DMS153 treated with DMSO at 0.1 percent for 48 hours (cell line): Measurements from ENCODE around the gene MEIOB.
"Not testable (repeated sequence)": the region's sequence is repeated elsewhere in the genome, so short reads cannot be mapped to it uniquely, and the experiment has no call there.

ENCODE experiments used
- DNase-seq: peaks from one replicate; lab custom pipeline; 2025; ENCODE audit not compliant: unreplicated experiment; lab: John Stamatoyannopoulos, UW

The MEIOB gene

DNA sequence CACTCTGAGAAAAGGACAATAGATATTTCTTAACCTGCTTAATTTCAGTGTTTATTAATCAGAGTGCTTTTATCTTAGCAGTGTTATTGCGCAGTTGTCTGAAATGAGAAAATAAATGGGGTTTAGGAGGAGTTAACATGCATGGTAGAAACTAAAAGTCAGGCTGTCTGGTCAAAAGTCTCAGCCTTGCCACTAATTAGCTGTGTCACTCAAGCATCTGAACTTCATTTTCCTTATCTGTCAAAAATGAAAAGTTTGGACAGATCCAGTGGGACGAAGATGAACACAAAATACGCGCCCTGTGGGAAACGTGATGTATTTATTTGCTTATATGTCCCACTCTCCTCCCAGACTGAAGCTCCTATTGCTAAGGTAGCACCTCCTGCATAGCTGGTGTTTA is 6.3 kb upstream of the MEIOB start:
- DNase-seq = no peak

DNA sequence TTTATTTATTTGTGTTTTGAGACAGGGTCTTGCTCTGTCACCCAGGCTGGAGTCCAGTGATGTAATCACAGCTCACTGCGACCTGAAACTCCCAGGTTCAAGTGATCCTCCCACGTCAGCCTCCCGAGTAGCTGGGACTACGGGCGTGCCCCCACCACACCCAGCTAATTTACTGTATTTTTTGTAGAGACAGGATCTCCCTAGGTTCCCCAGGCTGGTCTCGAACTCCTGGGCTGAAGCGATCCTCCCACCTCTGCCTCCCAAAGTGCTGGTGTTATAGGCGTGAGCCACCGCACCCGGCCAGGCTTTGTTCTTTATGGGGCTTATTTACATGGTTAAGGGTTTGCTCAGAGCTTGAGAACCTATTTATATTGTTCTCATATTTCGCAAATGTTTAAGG is 5.8 kb upstream of the MEIOB start:
- peak; percentile 23 for DNase-seq

- no peak for DNase-seq
These were observed 5.1 kb upstream of the MEIOB start for GRCh38 chr16:1877089-1877488.

DNA sequence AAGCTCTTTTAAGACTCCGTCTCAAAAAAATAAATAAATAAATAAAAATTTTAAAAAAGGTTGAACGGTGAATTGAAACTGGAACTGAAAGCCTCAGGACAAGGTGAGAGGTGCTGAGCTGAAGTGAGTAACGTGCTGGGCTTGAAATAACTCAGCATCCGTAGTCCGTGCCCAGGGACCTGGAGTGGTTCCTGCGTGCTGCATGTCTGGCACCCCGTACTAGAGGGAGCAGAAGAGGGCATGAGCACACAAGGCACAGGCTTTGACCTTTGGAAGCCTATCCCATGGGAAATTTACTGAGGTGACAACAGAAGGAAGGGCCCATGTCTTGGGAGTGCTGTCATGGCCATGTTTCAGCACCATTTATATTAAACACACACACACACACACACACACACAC is 4.5 kb upstream of the MEIOB start:
- no peak for DNase-seq

GRCh38 chr16:1876066-1876465 is 4.1 kb upstream of the MEIOB start:
- not testable (repeated sequence) for DNase-seq

- no peak for DNase-seq
These were observed 2.9 kb upstream of the MEIOB start for GRCh38 chr16:1874854-1875253.

DNA sequence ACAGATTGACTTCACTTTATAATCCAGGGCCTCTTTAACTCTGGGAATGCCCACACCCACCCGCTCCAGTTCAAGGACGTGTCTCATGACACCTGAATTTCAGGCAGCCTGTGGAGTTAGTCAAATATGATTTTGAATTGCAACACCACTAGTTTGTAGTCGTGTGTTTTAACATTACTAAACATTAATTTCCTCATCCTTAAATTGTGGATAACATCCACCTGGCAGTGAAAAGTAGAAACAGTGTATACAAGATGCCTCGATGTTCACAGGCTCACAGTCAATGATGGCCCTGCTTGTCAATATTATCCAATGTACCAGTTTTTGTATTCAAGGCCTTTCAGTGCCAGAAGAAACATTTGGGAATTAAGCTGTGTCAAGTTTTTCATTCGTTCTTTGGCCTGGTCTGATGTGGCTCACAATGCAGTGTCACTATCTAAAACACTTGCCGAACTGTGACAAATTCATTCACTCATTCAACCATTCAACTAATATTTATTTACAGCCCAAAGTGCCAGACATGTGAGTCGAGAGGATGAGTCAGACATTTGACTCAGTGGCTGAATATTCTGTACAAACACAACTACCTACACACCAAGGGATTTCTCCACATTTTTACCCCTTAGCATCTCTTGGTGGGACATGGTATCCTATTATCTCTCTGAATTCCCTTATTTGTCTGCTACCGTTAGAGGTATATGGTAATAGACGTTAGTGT is 1.4 kb downstream of the MEIOB start:
- DNase-seq = peak; percentile 22

GRCh38 chr16:1865902-1866690 is 5.9 kb downstream of the MEIOB start:
- DNase-seq = no peak

DNA sequence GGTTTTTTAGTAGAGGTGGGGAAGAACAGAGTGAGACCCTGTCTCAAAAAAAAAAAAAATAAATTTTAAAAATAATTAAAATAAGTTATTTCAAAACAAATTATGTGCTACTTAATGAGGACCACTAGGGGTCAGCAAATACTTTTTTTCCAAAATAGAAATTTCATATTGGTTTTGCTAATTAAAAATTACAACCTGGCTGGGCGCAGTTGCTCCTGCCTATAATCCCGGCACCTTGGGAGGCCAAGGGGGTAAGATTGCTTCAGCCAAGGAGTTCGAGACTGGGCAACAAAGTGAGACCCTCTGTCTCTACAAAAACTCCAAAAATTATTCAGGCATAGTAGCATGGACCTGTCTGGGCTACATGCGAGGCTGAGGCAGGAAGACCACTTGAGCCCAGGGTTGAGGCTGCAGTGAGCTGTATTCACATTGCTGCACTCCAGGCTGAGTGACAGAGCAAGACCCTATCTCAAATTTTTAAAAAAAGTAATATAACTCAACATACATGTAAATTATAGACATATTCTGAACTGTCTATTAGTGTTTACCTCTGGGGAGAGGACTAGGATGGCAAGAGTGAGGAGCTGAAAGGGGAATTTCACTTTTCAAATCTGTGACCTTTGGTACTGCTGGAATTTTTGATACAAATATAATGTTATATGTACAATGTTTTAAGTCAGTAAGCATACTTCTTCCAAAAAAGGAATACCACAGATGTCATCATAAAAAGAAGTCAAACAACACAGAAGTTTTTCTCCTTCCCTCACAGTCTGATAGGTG is 8.1 kb downstream of the MEIOB start:
- peak; percentile 41 for DNase-seq

DNA sequence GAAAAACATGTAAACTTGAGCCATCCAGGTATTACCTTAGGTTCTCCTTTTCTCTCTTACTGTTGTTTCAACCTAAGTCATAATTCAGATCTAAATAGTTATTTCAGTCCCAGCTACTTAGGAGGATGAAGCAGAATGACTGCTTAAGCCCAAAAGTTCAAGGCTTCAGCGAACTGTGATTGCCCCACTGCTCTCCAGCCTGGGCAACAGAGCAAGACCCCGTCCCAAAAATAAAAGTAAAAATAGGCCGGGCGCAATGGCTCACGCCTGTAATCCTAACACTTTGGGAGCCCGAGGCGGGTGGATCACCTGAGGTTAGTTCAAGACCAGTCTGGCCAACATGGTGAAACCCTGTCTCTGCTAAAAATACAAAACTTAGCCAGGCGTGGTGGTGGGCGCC is 9.6 kb downstream of the MEIOB start:
- DNase-seq = no peak

DNA sequence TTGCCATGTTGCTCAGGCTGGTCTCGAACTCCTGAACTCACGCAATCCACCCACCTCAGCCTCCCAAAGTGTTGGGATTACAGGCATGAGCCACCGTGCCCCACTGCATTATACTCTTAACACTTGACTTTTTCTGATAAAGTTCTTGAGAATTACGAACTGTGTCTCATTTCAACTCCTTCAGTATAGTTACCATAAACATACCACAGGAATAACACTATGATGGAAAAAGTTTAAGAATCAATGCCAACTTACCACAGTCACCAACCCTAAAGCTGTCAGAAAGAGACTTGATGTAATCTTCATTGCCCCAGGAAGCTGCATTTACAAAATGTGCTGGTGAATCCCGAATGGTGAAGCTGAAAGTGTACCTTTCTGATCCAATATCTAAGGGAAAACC is 10.2 kb downstream of the MEIOB start:
- DNase-seq = no peak

GRCh38 chr16:1859650-1860049 is 12.3 kb downstream of the MEIOB start:
- DNase-seq = no peak

- no peak for DNase-seq
These were observed 13.6 kb downstream of the MEIOB start for GRCh38 chr16:1858189-1858865.

DNA sequence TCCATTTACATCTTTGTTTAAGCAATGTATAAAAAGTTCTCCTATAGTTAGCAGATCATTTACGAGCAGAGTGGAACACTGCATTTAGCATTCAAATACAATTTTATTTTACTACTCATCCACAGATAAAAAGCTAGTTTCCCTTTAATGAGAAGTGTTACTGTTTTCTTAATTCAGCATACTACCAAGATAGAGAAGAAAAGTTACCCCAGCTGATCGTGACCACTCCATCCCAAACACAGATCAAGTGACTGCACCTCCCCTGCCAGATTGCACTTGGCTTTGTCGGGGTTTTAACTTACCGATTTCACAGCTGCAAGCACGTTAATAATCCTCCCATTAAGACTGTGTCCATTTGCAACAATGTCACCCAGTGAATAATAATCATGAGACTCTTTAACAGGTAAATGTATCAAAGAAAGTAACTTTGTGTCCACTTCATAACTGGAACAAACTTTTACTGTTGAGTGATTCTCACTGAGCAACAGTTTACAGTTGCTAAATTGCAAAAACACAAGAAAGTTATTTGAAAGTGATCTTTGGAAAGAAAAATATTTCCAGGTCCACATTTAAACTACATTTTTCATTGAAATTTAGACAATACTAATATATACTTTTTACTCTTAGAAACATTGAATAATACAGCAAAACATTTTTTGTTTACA is 14.4 kb downstream of the MEIOB start:
- DNase-seq = no peak

GRCh38 chr16:1851793-1852192 is 20.2 kb downstream of the MEIOB start:
- no peak for DNase-seq

DNA sequence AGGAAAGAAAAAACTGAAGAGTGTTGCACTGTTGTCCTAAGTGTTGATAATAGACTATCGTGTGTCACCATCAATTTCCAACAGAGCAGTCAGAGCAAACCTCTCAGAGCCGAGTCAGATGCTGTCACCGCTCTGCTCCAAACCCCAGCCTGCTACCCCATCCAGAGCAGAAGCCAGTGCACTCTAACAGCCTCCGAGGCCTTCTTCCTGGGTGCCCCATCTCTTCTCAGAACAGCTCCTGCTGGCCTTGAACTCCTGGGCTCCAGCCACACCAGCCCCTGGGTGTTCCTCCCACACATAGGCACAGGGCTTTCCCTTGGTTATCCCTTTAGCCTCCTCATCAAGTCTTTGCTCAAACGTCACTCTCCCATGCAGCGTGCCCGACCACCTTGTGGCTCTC is 21.0 kb downstream of the MEIOB start:
- DNase-seq = no peak

- no peak for DNase-seq
These were observed 25.5 kb downstream of the MEIOB start for GRCh38 chr16:1846416-1846815.

- no peak for DNase-seq
These were observed 26.0 kb downstream of the MEIOB start for GRCh38 chr16:1845985-1846384.

GRCh38 chr16:1839554-1839953 is 32.4 kb downstream of the MEIOB start:
- no peak for DNase-seq

- DNase-seq = no peak
These were observed 37.9 kb downstream of the MEIOB start for GRCh38 chr16:1834096-1834495.
